NAMALWA (cell line): ENCODE measurements around the gene GTPBP3.
"Not testable (repeated sequence)": the region's sequence is repeated elsewhere in the genome, so short reads cannot be mapped to it uniquely, and the experiment has no call there.

ENCODE experiments used
- DNase-seq: peaks from one replicate; pipeline ENCODE4 v3.0.0-alpha.2; 2015; ENCODE audit warnings: low spot score

Gene GTPBP3

DNA sequence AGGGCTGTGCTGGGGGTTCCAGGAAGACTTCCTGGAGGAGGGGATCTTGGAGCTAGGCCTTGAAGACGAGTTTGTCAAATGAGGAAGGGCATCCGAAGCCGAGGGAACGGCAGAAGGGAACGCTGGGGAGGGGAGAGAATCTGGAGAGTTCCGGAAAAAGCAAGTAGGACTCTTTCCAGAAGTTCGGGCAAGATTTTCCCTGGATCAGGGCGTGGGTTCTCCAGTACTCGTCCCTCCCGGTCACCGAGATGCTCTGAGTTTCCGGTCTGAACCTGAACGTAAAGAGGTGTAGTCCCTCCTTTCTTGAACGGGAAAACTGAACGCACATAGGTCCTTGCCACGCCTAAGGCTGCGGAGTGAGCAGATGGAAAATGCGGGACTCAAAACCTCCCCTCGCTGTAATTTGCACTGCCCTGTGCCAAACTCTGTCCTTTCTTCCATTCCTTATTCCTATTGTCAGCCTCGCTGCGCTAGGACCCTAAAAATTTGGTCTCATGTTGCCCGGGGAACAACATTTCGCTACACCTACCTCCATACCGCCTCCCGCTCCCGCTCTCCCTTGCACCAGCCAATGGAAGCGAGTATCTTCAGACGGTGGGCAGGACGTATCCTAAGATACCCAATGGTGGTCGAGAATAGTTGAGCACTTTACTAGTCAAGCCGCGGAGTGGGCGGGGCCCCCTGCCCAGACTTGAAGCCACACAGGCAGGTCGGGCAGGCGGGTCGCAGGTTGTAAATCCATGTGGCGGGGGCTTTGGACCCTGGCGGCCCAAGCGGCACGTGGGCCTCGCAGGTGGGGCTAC, at the start of gene GTPBP3:
GTPBP3 (plus strand) TSS at position 682 of the 803 bp plus-strand sequence; CDS start at position 741, 59 bp downstream.
- peak; percentile 99 for DNase-seq

DNA sequence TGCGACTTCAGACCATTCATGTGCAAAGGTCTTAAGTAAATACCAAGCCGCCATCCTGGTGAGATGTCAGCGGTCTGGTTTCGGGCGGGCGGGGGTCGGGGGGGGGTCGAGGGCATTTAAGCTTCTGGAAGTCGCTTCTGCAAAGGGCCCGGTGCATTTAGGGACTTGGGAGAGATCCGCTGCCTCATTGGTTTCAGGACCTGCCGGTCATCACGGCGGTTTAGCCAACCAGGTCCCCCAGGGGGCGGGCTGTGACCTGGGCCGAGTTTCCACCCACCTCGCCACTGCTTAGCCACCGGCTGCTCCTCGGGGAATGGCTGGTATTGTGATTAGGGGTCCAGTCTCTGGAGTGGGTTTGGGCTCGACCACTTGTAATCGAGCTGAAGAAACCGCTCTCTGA, 47.9 kb upstream of the GTPBP3 start:
- peak; percentile 78 for DNase-seq

DNA sequence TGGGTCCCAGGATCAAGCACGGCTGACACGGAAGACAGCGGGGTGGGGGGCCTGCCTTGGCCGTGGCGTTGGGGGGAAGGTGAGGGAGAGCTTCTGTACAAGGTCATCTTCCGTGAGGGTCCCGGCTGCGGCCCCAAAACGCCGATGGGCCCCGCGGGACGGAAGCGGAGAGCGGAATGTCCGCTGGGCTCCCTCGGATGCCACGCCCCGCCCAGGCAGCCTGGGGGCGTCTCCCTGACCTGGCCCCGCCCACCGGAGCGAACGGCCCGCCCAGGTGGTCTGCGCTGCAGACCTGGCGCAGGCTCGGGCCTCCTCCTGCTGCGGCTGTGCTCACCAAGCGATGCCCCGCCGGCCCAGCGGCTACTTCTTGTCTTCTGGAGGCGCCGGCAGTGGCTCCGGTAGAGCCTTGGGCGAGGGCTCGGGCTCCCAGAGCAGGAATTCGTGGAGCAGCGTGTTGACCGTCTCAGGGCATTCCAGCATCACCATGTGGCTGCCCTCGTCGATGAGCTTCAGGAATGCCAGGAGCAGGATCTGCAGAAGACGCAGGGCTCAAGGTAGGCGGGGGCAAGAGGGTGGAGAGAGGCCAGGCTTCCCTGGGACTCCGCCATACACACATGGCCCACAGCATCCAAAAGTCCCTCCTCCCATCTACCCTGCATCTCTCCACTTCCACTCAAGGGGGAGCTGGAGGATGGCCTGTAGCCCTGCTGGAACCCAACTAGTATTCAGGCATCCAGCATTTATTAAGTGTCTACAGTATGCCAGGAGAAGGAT, 44.9 kb upstream of the GTPBP3 start:
- peak; percentile 95 for DNase-seq

DNA sequence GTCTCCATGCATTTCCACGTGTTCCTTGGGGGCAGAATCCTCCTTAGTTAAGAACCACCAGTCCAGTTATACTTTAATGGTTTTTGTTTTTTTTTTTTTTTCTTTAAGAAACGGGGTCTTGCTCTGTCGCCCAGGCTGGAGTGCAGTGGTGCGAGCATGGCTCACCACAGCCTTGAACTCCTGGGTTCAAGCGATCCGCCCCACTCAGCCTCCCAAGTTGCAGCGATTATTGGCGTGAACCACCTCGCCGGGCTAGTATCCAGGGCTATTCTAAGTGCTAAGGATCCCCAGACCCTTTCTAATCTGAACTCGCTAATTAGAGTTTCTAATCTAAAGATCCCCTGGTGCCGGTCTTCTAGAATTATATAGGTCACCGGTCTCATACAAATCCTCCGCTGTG, 43.7 kb upstream of the GTPBP3 start:
- DNase-seq, result no peak

- DNase-seq, result peak; percentile 80
These were observed 43.1 kb upstream of the GTPBP3 start for GRCh38 chr19:17294051-17294891.

GRCh38 chr19:17295551-17295950, 41.8 kb upstream of the GTPBP3 start:
- DNase-seq, result not testable (repeated sequence)

GRCh38 chr19:17296273-17296672, 41.1 kb upstream of the GTPBP3 start:
- DNase-seq, result no peak

GRCh38 chr19:17296976-17297375, 40.4 kb upstream of the GTPBP3 start:
- DNase-seq, result no peak

- no peak for DNase-seq
These were observed 36.2 kb upstream of the GTPBP3 start for GRCh38 chr19:17300992-17301619.

- DNase-seq, result no peak
These were observed 34.8 kb upstream of the GTPBP3 start for GRCh38 chr19:17302391-17303166.

DNA sequence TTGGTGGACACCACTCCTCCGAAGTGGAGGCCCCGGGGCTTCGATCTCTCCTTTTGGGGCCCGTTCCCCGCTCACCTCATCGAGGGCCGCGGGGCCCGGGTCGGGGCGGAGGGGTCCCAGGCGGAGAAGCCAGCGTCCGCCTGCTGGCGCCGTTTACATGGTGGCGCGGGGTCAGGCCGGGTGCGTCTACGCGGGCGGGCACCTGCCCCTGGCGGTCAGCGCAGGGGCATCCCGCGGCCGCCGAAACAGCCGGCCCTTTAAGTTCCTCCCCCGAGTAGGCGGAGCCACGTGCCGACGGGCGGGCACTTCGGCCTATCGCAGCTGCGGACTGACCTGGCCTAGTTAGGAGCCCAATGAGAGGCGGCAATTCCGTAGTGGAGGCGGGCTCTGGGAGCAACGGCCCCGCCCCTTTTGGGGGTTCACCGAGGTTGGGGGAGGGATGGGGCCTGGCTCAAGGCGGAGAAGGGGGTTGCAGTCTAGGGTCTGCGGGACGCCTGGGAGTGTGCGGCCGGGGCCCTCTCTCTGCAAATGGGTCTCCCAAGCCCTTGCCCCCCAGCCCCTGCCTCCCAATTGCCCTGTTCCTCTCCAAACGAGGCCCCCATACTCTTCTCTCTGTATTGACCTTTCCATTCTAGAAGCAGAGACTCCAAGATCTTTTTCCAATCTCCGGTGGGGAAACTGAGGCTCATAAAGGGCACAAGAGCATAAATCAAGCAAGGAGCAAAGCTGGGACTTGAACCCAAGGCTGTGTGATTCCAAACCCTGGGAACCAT, 34.0 kb upstream of the GTPBP3 start, which contains the start of gene ABHD8:
ABHD8 (minus strand) TSS at position 259 of the 773 bp plus-strand sequence. CDS start 1,809 bp downstream, outside the sequence.
- DNase-seq, result peak; percentile 93

GRCh38 chr19:17303940-17304267, 33.4 kb upstream of the GTPBP3 start:
- no peak for DNase-seq

- no peak for DNase-seq
These were observed 32.8 kb upstream of the GTPBP3 start for GRCh38 chr19:17304386-17305215.

- no peak for DNase-seq
These were observed 32.2 kb upstream of the GTPBP3 start for GRCh38 chr19:17305216-17305516.

GRCh38 chr19:17305517-17306284, 31.7 kb upstream of the GTPBP3 start, which contains the start of gene MRPL34:
MRPL34 (plus strand) TSS chr19:17305872; CDS start chr19:17305893, 21 bp downstream.
- peak; percentile 100 for DNase-seq

GRCh38 chr19:17306285-17306714, 31.1 kb upstream of the GTPBP3 start:
- DNase-seq, result no peak

GRCh38 chr19:17307876-17308377, 29.4 kb upstream of the GTPBP3 start:
- DNase-seq, result no peak
